GM19372 (cell line): Measurements from ENCODE around the gene NR1H3.
"Not testable (repeated sequence)": the region's sequence is repeated elsewhere in the genome, so short reads cannot be mapped to it uniquely, and the experiment has no call there.

ENCODE experiments used
- ATAC-seq: cut with Tn5 transposase; IDR thresholded peaks from one replicate; pipeline ENCODE4 v1.9.1; 2021; ENCODE audit warnings: mild to moderate bottlenecking, low read depth, moderate library complexity; ENCODE audit not compliant: unreplicated experiment

NR1H3 gene

DNA sequence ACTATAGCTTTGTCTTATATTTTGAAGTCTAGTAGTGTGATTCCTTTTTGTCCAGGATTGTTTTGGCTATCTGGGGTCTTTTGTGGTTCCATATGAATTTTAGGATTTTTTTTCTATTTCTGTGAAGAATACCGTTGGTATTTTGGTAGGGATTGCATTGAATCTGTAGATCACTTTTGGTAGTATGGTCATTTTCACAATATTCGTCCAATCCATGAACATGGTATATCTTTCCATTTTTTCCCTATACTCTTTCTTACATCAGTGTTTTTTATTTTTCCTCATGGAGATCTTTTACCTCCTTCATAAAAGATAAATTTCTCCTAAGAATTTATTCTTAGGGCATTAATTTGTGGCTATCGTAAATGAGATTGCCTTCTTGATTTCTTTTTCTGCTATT, 41.3 kb downstream of the NR1H3 start:
- ATAC-seq, result no peak

DNA sequence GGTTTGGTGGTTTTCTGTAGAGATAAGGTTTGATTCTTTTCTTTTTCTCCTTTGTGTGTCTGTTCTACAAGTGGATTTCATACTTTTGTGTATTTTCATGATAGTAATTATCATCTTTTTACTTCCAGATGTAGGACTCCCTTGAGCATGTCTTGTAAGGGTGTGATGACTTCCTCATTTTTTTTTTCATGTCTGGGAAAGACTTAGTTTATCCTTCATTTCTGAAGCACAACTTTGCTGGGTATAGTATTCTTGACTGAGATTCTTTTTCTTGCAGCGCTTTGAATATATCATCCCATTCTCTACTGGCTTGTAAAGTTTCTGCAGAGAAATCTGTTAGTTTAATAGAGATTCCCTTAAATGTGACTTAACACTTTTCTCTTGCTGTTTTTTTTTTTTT, 45.1 kb downstream of the NR1H3 start:
- ATAC-seq, result no peak

DNA sequence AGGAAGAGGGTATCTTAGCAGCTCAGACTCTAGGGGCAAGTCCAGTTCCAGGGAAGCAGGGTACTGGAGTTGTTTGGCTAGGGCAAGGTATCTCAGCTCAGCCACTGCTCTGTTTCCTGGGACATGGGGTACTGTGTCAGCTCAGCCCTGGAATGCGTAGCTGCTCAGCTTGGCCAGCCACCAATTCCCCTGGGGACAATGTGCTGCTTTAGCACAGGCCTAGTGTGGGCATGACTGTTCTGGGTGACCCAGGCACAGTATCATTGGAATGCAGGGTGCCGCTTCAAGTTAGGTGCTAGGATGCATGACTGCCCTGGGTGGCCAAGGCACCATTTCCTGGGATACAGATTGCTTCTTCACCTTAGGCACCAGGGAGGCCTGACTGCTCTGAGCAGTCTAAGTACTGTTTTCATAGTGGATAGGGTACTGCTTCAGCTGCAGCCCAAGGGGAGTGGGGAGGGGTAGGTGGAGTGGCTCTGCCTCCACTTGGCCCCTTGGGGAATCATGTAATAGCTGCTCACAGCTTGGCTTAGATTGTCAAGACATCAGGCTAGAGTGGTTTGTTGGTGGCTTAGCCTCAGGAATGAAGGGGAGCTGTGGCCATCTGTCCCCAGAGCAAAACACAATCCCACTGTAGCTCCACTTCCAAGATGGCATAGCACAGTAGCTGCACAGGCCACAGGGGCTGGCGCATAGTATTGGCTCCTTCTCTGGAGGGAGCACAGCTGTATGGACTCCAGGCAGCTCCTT, 48.1 kb downstream of the NR1H3 start:
- no peak for ATAC-seq

- ATAC-seq, result no peak
Measured at GRCh38 chr11:47306484-47306844, 48.7 kb downstream of the NR1H3 start.

GRCh38 chr11:47308050-47308823, 50.4 kb downstream of the NR1H3 start:
- ATAC-seq, result no peak

DNA sequence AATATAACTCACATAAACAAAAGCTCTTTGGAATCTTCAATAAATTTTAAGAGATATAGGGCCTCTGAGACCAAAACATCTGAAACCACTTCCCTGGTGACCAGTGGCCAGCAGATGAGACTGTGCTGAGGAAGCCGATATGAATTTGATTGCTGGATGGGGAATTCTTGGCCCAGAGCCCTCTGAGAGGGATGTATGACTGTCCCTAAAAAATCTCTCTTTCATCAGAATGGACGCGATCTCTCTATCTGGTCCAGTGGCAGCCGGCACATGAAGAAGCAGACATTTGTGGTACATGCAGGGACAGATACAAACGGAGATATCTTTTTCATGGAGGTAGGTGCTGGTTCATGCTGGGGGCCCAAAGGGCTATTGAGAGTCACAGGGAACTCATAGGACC, 57.2 kb downstream of the NR1H3 start:
- ATAC-seq, result no peak

DNA sequence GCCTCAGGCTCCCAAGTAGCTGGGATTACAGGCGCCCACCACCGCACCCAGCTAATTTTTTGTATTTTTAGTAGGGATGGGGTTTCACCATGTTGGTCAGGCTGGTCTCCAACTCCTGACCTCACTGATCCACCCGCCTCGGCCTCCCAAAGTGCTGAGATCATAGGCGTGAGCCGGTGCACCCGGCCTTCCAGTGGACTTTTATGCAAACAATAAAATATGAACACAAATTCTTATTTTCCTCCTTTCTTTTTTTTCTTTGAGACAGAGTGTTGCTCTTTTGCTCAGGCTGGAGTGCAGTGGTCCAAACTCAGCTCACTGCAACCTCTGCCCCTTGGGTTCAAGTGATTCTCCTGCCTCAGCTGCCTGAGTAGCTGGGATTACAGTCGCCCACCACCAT, 58.7 kb downstream of the NR1H3 start:
- ATAC-seq, result not testable (repeated sequence)

GRCh38 chr11:47317064-47317828, 59.5 kb downstream of the NR1H3 start:
- ATAC-seq, result no peak

DNA sequence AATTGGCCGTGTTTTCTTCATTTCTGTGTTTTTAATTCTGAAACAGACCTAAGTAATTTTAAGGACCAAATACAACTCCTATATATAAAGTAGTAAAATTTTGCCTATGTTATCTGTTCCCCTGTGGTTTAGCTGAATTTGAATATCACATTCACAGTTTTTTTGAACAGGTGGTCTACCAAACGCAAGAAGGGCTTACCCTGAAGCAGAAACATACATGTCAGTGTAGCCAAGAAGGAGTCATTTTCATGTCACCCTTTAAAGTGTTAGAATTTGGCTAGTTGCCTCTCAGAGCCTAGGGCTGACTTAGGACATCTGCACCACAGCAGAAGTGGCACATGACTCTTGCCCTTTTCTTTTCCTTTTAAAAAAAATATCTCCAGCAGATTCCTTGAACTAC, 60.4 kb downstream of the NR1H3 start:
- no peak for ATAC-seq
